ENCODE results near the gene CEP250.

GRCh38 chr20:35555951-35556645 lies 100.7 kb downstream of the CEP250 start:
- no peak for TF ChIP-seq CTCF (IDR thresholded peaks at IDR 0.05; ENCODE audit: borderline replicate concordance, extremely low read depth, low read length, poor library complexity, severe bottlenecking)
- TF ChIP-seq EZH2 (IDR thresholded peaks at IDR 0.05; ENCODE audit: borderline replicate concordance, low read depth, low read length, severe bottlenecking): no peak

Measured in DND-41 (cell line).